Spleen (tissue), 7 donors: ENCODE results near the gene TTC38.

Source experiments
- POLR2A ChIP-seq, 3 donors: fragments of 450-650 bp; IDR thresholded peaks; one replicate each; pipeline ENCODE4 v1.5.1; 2017; ENCODE audit warnings: antibody characterized with exemption in 3 of 3, mild to moderate bottlenecking in 1 of 3
- POLR2AphosphoS5 ChIP-seq, 3 donors: sonication (generic); formaldehyde crosslinking; IDR thresholded peaks; one replicate each; pipeline ENCODE4 v1.5.1; 2017; ENCODE audit warnings: antibody characterized with exemption in 3 of 3
- TF ChIP-seq, protein P1 (sequence below), 11 experiments: fragments of 200-600 bp in 7 of 11; fragments of 450-650 bp in 4 of 11; sonication (generic) in 4 of 11; IDR thresholded peaks in 8 of 11; conservative IDR thresholded peaks in 3 of 11; 1 replicate in 7 of 11; 2 replicates in 4 of 11; pipeline versions ENCODE4 v1.4.0 to v1.8.0; 2016 to 2021; ENCODE audit warnings: antibody characterized with exemption in 11 of 11, inconsistent platforms in 4 of 11, mild to moderate bottlenecking in 1 of 11
- donor health status: DM: no; HTN: no; CAD: no; lungs with moderate emphysema.
- donor health status: DM: no; HTN: no; CAD: no.
- donor health status: DM: no; HTN: no; CAD: no.

- TF ChIP-seq, protein P1, sequence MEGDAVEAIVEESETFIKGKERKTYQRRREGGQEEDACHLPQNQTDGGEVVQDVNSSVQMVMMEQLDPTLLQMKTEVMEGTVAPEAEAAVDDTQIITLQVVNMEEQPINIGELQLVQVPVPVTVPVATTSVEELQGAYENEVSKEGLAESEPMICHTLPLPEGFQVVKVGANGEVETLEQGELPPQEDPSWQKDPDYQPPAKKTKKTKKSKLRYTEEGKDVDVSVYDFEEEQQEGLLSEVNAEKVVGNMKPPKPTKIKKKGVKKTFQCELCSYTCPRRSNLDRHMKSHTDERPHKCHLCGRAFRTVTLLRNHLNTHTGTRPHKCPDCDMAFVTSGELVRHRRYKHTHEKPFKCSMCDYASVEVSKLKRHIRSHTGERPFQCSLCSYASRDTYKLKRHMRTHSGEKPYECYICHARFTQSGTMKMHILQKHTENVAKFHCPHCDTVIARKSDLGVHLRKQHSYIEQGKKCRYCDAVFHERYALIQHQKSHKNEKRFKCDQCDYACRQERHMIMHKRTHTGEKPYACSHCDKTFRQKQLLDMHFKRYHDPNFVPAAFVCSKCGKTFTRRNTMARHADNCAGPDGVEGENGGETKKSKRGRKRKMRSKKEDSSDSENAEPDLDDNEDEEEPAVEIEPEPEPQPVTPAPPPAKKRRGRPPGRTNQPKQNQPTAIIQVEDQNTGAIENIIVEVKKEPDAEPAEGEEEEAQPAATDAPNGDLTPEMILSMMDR (IDR thresholded peaks at IDR 0.05 in 8 of 11, conservative IDR thresholded peaks at IDR 0.05 in 3 of 11) = no peak
- TF ChIP-seq POLR2AphosphoS5 (IDR thresholded peaks at IDR 0.05) (no peak), POLR2A (IDR thresholded peaks at IDR 0.05) (no peak)
Measured at GRCh38 chr22:46234969-46235368, 32.8 kb upstream of the TTC38 start.
